Activated CD8-positive, alpha-beta memory T cell treated with anti-CD3 and anti-CD28 coated beads for 36 hours (primary cell): Measurements from ENCODE around the gene HSF4. TPM values are rescaled to one million over a fixed set of nuclear protein-coding genes. Genes with fewer than 3 reads are reported as not detected.
"Not testable (repeated sequence)": the region's sequence is repeated elsewhere in the genome, so short reads cannot be mapped to it uniquely, and the experiment has no call there.

Experiments used
- CTCF ChIA-PET: fragments of 350-600 bp; sonication (Branson Sonifier 250); formaldehyde crosslinking; loops from one replicate; lab custom pipeline; 2021; ENCODE audit warnings: antibody characterized with exemption; lab: Charles Lee
- POLR2A ChIA-PET: fragments of 350-600 bp; sonication (Branson Sonifier 250); formaldehyde crosslinking; loops from one replicate; lab custom pipeline; 2021; ENCODE audit warnings: antibody characterized with exemption; lab: Charles Lee
- total RNA-seq, 2 experiments: library from RNA; stranded (reverse); gene quantifications; one replicate each; pipeline ENCODE4 v1.2.3, GENCODE V29; 2021

Gene HSF4, protein sequence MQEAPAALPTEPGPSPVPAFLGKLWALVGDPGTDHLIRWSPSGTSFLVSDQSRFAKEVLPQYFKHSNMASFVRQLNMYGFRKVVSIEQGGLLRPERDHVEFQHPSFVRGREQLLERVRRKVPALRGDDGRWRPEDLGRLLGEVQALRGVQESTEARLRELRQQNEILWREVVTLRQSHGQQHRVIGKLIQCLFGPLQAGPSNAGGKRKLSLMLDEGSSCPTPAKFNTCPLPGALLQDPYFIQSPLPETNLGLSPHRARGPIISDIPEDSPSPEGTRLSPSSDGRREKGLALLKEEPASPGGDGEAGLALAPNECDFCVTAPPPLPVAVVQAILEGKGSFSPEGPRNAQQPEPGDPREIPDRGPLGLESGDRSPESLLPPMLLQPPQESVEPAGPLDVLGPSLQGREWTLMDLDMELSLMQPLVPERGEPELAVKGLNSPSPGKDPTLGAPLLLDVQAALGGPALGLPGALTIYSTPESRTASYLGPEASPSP
- total RNA-seq: 10 to 100 TPM in 1 of 2 experiments, 1 to 10 TPM in 1; 7.6 to 11.4 TPM

DNA sequence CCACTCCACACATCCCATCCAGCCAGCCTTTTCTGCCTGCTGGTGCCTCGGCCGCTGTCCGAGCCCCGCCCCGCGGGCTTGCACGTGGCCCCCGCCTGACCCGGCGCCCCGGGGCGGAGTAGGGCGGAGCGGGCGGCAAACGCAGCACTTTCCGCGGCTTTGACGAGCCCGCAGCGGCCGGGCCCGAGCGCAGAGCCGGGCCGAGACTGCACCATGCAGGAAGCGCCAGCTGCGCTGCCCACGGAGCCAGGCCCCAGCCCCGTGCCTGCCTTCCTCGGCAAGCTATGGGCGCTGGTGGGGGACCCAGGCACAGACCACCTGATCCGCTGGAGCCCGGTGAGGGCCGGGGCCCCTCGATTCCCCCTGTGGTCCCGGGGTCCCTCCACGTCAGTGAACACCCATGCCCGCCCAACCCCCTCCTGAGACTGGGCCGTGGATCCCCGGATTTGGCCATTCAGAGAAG, at the start of gene HSF4:
Gene HSF4, plus strand, starts transcription at position 147 of the 463 bp plus-strand sequence. Its CDS starts 67 bp downstream, at position 214.
- ChIA-PET CTCF (interaction anchor here (0.7 to 4.1 kb wide), 4 partner anchors 9 to 288 kb away, joined by 3 to 26 read pairs (median 6); no protein-coding TSS in a partner anchor), POLR2A (interaction anchor here (2.2 kb wide), 1 partner anchor 10 kb away, joined by 10 read pairs; no protein-coding TSS in a partner anchor)

DNA sequence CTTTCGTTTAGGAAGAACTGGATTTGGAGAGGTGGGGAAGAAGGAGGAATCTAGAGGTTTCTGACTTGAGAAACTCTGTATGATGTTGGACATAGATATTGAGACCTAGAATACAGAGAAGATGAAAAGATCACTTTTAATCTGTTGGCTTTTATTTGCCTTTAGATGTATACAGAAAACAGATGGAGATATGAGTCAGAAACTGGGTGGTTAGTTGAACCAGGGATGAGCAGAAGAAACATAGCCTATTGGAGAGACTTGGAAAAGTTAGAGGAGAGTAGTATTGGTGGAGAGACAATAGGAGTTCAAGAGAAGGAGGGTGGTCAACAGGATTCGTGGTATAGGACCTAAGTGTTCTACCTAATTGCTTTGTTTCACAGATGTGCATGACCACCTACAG, 49.8 kb upstream of the HSF4 start:
- CTCF ChIA-PET: interaction anchor here (1.5 kb wide), 1 partner anchor 40 kb away, joined by 5 read pairs; no protein-coding TSS in a partner anchor

DNA sequence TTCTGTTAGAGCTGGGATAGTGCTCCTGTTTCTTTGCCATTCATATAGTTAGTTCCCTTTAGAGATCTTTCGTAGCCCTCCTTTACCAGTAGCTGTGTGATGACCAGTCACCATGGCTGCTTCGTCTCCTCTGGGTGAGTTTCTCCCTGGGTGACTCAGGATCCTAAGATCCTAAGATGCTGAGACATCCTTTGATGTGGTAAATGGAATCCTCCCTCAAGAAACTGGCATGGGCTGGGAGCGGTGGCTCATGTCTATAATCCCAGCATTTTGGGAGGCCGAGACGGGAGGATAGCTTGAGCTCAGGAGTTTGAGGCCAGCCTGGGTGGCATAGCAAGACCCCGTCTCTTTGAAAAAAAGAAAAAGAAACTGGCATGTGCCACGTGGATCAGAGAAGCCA, 48.9 kb upstream of the HSF4 start:
- ChIA-PET POLR2A (no interaction called here), CTCF (interaction anchor here (0.6 to 2.0 kb wide), 2 partner anchors 40 to 288 kb away, joined by 3 to 7 read pairs; no protein-coding TSS in a partner anchor)

More for the DNA sequence above, 49.8 kb upstream of the HSF4 start:
- POLR2A ChIA-PET: no interaction called here

DNA sequence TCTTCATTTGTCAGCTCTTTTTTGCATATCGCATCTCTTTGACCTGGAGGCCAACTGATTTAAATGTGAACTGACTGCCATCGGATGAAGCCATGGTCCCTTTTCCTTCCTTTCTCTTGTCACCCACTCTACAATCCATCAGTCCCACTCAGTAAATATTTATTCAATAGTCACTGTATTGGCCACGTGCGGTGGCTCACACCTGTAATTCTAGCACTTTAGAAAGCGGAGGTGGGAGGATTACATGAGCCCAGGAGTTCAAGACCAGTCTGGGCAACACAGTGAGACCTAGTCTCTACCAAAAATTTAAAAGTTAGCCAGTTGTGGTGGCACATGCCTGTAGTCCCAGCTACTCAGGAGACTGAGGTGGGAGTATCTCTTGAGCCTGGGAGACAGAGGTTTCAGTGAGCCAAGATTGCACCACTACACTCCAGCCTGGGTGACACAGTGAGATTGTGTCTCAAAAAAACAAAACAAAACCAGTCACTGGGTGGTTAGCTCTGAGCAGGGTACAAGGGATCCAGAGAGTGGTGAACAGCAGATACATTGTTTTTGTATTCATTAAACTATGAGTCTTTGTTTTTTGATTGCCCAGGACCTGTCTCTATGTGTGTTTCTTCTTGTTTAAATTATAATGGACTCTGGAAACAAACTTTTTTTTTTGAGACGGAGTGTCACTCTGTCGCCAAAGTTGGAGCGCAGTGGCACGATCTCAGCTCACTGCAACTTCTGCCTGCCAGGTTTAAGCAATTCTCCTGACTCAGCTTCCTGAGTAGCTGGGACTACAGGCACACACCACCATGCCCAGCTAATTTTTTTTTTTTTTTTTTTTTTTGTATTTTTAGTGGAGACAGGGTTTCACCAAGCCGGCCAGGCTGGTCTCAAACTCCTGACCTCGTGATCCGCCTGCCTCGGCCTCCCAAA, 47.9 kb upstream of the HSF4 start:
- ChIA-PET POLR2A (no interaction called here), CTCF (interaction anchor here (0.6 to 2.0 kb wide), 3 partner anchors 39 to 116 kb away, joined by 3 to 7 read pairs (median 3); no protein-coding TSS in a partner anchor)

DNA sequence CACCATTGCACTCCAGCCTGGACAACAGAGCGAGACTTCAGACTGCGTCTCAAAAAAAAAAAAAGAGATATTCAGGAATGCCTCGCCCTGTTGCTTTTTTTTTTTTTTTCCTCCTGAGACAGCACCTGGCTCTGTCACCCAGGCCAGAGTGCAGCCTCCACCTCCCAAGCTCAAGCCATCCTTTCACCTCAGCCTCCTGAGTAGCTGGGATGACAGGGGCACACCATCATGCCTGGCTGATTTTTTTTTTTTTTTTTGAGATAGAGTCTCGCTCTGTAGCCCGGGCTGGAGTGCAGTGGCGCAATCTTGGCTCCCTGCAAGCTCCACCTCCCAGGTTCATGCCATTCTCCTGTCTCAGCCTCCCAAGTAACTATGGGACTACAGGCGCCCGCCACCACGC, 46.8 kb upstream of the HSF4 start:
- POLR2A ChIA-PET: interaction anchor here (0.7 kb wide), 1 partner anchor 157 kb away, joined by 5 read pairs; the partner anchor contains the start of gene CES3

DNA sequence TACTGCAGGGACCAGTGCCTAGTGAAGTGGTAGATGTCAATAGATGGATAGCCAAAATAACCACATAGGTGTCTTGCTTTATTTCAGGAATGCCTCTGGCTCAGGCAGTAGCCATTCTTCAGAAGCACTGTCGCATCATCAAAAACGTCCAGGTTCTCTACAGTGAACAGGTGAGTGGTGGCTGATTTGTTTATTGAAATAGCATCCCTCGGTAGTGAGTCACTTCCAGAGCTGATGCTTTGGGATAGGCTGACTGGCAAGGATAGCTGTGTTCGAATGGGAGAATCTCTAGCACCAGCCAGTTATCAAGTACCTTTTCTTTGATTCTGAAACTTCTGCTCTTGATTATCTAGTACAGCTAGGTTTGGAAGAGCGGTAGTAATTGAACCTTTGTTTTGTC, 44.5 kb upstream of the HSF4 start:
- CTCF ChIA-PET: no interaction called here
- POLR2A ChIA-PET: no interaction called here

More for the DNA sequence above, 46.8 kb upstream of the HSF4 start:
- CTCF ChIA-PET: interaction anchor here (0.7 to 2.0 kb wide), 7 partner anchors 37 to 700 kb away, joined by 3 to 7 read pairs (median 3); no protein-coding TSS in a partner anchor

DNA sequence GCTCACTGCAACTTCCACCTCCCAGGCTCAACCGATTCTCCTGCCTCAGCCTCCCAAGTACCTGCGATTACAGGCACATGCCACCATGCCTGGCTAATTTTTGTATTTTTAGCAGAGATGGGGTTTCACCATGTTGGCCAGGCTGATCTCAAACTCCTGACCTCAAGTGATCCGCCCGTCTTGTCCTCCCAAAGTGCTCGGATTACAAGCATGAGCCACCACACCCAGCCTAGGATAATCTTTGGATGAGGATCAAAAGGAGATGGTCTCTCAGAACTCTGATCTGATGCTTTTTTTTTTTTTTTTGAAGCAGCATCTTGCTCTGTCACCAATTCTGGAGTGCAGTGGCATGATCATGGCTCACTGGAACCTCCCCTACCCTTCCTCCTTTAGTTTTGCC, 41.7 kb upstream of the HSF4 start:
- CTCF ChIA-PET, POLR2A ChIA-PET: not testable (repeated sequence)

DNA sequence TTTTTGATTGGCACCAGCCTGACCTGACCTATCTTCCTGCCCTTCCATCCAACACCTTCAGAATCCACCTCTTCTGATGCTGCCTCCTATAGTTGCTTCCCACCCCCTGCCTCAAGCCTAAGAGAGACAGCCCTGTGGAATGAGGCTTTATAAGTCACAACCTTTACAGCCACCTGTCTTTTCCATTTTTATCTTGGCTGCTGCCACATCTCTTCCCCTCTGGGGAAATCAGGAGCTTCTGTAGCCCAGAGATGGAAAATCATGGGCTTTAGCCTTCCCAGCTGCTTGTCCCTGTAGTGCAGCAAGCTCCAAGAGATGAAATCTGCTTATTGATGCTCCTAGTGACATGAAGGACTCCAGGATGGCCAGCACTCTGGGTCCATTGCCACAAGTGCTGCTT, 36.1 kb upstream of the HSF4 start:
- ChIA-PET POLR2A (no interaction called here), CTCF (no interaction called here)

DNA sequence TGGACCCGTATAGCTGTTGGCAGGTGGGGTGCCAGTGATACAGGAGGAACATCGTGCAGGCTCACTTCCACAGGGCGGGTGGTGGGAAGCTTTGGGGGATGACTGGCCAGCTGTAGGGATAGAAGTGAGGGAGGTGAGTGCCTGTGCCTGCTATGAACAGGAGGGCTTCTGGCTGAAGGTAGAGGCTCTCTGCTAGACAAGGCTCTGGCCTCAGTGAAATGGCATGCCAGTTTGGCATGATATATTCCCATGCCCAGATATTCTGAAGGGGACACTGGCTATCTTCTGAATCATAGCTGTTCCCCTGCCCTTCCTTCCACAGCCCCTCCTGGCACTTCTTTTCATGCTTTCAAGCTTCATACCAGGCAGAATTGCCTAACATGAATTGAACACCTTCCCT, 35.7 kb upstream of the HSF4 start:
- ChIA-PET POLR2A (no interaction called here), CTCF (interaction anchor here (1.7 kb wide), 1 partner anchor 11 kb away, joined by 4 read pairs; no protein-coding TSS in a partner anchor)

DNA sequence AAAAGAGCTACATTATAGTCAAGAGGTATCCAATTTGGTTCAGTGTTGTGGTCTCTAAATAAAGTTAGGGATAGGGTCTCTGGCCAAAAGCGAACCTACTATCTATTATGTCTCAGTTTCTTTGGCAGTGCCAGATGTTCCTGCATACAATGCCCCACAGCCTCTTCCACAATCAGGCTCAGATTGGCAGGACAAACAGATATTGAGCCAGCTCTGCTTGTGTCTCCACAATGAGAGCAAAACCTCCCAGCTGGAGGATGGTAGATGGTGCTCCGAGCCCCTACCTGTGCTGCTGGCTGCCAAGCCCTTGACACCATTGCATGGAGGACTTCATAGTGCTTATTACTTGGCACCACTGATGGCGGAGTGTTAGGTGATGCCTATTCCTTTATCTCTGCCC, 35.1 kb upstream of the HSF4 start:
- POLR2A ChIA-PET: no interaction called here

DNA sequence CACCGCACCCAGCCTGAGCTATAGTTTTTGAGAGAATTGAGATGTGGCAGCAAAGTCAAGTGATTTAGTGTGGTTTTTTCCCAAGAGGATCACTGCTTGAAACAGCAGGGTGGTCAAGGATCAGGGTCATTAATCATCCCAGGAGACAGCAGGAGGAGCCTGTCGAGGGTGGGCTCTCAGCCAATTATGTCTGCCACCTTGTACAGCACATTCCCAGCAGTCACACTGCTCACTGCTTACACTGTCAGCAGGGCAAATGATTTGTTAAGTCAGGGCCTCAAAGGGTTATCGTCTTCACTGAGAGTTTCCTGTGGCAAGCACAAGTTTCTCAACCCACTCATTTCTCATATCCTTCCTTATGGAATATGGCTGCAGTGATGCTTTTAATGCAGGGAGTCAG, 26.9 kb upstream of the HSF4 start:
- ChIA-PET POLR2A (no interaction called here), CTCF (interaction anchor here (1.7 to 2.8 kb wide), 2 partner anchors 14 to 18 kb away, joined by 3 to 7 read pairs; partner anchors contain the start of gene B3GNT9)

More for the DNA sequence above, 35.1 kb upstream of the HSF4 start:
- CTCF ChIA-PET: interaction anchor here (1.1 to 1.7 kb wide), 2 partner anchors 10 to 51 kb away, joined by 3 to 4 read pairs; no protein-coding TSS in a partner anchor

DNA sequence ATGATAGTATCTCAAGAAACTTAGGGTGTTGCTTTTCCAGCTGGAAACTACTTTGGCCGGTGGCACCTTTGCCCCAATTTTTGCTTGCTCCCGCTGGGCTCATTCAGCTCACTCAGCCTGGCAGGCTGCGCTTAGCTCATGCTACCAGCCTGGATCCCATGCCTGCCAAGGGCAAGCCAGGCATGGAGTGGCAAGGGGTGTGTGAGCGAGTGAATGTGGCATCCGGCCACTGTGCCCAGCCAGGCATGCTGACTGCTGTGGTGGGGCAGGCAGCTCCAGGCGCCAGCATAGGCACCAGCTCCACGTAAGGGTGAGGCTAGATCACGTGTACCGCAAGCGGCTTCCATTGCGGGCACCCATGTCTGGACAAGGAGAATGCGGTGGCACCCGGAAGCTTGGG, 23.2 kb upstream of the HSF4 start:
- POLR2A ChIA-PET: no interaction called here

DNA sequence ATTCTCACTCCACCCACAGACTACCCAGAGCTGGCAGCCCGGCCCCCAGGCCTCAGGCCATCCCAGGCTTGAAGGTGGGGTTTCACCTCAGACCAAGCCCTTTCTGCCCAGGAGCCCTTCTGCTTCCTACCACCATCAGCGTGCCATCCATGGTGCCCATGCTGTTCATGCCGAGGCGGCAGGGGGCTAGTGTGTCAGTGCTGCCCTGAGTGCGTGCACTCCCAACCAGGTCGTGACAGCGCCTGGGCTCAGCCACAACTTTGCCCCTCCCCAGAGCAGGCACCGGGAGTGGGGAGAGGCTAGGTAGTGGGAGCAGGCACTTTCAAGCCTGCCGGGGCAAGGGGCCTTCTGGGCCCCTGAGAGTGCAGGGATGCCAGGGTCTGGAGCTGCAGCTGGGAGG, 22.2 kb upstream of the HSF4 start:
- ChIA-PET CTCF (interaction anchor here (1.6 kb wide), 1 partner anchor 13 kb away, joined by 8 read pairs; no protein-coding TSS in a partner anchor), POLR2A (no interaction called here)

More for the DNA sequence above, 23.2 kb upstream of the HSF4 start:
- CTCF ChIA-PET: interaction anchor here (1.1 to 1.6 kb wide), 3 partner anchors 11 to 16 kb away, joined by 4 to 8 read pairs (median 4); no protein-coding TSS in a partner anchor

DNA sequence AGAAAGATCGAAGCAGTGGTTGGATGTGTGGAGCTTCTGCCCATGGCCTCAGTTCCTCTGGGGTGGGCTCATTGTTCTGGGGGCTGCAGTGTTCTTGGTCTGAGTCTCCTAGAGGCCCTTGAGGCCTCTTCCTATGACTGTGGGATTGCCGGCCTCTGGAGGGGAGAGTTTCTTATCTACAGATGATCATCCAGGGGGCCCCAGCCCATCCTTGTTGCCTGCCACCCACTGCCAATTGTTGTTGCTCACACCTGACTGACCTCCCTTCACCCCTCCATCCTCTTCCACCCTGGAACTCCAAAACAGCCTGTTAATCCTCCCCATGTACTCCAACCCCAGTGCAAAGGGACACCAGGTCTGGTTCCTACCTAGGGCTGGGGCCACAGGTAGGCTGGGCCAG, 19.6 kb upstream of the HSF4 start:
- ChIA-PET POLR2A (no interaction called here), CTCF (interaction anchor here (1.6 kb wide), 1 partner anchor 10 kb away, joined by 5 read pairs; no protein-coding TSS in a partner anchor)

DNA sequence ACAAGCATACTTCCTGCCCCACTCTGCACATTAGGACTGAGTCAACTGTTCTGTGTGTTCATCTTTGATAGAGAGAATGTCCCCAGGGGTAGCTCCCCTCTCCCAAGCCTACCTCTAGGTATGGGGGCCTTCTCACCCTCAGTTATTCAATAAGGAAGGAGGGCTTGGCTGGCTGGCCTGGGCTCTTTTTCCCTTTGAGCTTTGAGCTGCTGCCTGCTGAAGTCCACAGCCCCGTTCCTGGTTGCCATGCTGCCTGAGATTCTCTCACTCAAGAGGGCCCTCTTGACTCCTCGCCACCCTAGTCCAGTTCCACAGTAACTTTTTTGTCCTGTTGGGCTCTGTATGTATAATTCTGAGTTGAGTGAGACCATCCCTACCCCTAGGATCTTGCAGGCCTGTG, 18.8 kb upstream of the HSF4 start:
- ChIA-PET POLR2A (no interaction called here), CTCF (interaction anchor here (1.6 kb wide), 1 partner anchor 9 kb away, joined by 5 read pairs; no protein-coding TSS in a partner anchor)

DNA sequence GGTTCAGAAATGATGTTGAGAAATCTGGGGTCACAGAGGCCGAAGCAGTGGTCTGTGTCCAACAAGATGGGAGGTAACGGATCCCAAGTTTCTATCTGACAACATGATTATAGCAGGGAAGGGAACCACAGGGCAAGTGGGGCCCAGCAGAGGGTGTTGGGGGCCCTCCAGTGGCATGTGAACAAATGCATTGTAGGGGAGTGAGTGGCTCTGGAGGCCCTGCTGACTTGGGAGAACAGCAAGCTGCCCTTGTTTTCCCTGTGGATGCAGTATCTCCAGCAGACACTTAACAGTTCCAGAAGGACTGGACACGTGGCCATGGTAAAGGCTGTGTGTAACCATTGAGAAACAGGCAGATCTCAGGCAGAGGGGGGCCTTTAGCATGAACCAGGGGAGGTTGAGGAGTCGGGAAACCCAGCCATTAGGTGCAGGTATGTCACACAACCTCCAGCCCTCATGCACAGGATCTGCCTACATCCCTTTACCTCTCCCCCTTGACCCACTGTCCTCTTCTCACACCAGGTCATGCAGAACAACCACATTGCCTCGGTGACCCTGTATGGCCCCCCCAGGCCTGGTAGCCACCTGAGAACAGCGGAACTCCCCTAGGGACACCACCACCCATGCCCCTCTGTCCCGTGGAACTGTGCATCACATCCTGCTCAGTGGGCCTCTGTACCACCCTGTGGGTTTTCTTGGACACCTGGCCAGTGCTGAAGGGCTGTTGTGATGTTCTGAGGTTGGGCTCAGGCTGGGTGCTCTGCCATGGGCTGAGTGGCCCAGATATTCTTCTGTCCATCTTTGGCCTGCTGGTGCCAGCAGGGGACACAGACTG, 17.8 kb upstream of the HSF4 start:
- ChIA-PET CTCF (interaction anchor here (0.9 kb wide), 1 partner anchor 133 kb away, joined by 3 read pairs; no protein-coding TSS in a partner anchor), POLR2A (no interaction called here)

DNA sequence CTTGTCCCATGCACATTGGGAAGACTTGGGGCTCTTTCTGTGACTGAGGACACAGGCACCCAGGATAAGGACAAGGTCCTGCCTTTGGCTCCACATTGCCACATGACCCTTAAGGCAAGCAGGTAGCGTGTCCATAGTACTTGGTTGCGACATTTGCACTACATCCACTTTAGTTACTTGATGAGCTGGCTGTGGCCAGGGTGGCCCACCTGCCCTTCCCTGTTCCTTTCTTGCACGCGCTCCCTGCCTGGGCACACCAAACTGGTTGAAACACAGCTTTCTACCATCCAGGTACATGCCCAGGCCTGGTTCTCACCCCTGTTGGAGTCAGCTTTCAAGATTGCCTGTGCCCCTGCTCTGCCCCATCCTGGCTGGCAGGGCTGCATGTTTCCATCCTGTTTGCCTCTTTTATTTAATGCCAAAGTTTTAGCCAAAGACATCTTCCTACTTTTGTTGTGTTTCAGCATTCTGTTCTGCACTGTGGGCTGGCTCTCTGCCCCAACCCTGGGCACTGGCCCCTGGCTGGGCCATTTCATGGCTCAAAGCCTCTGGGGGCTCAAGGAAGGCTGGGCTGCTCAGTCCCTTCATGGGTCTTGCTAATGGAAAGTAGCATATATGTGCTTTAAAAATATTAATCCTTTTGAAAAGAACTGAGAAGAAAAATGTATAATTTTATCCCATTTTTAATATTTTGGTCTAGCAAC, 17.0 kb upstream of the HSF4 start:
- POLR2A ChIA-PET: no interaction called here
- CTCF ChIA-PET: interaction anchor here (0.9 kb wide), 1 partner anchor 134 kb away, joined by 3 read pairs; no protein-coding TSS in a partner anchor
